CD14-positive monocyte (primary cell): ENCODE measurements around the gene EEF1B2. TPM values are rescaled to one million over a fixed set of nuclear protein-coding genes. Genes with fewer than 3 reads are reported as not detected.
"Not testable (repeated sequence)": the region's sequence is repeated elsewhere in the genome, so short reads cannot be mapped to it uniquely, and the experiment has no call there.

Source experiments
- DNase-seq, 3 donors: peaks; one replicate each; pipeline ENCODE4 v3.0.0-alpha.2; 2011 to 2022
- H2AFZ ChIP-seq: 2 replicates; pipeline ENCODE4 v1.6.0; 2012; ENCODE audit warnings: mild to moderate bottlenecking, low read depth, low read length, inconsistent platforms; ENCODE audit not compliant: insufficient read depth, poor library complexity, severe bottlenecking
- H3K27ac ChIP-seq, 2 donors: 1 replicate in 1 of 2; 2 replicates in 1 of 2; pipeline ENCODE4 v1.5.1; 2012 to 2013; ENCODE audit warnings: low read length in 2 of 2, control low read depth in 1 of 2, inconsistent platforms in 1 of 2, low read depth in 1 of 2, mild to moderate bottlenecking in 1 of 2
- H3K27me3 ChIP-seq, 2 donors: one replicate each; pipeline versions ENCODE4 v1.6.0 to v1.6.1; 2011 to 2013; ENCODE audit warnings: low read length in 2 of 2; ENCODE audit not compliant: control insufficient read depth in 2 of 2, insufficient read depth in 2 of 2
- H3K36me3 ChIP-seq, 2 donors: replicated peaks in 1 of 2; 1 replicate in 1 of 2; 2 replicates in 1 of 2; pipeline versions ENCODE4 v1.5.1 to v1.6.1; 2012 to 2013; ENCODE audit warnings: low read length in 2 of 2, control low read depth in 1 of 2, inconsistent platforms in 1 of 2, mild to moderate bottlenecking in 1 of 2; ENCODE audit not compliant: insufficient read depth in 2 of 2, control insufficient read depth in 1 of 2
- H3K4me1 ChIP-seq, 2 donors: 1 replicate in 1 of 2; 2 replicates in 1 of 2; pipeline versions ENCODE4 v1.5.1 to v1.6.1; 2012 to 2013; ENCODE audit warnings: low read length in 2 of 2, control low read depth in 1 of 2, inconsistent platforms in 1 of 2, mild to moderate bottlenecking in 1 of 2, moderate library complexity in 1 of 2; ENCODE audit not compliant: insufficient read depth in 2 of 2, control insufficient read depth in 1 of 2
- H3K4me2 ChIP-seq: replicated peaks from 2 replicates; pipeline ENCODE3; 2012; ENCODE audit warnings: low read length, moderate library complexity, mild to moderate bottlenecking; ENCODE audit not compliant: poor library complexity, severe bottlenecking; ENCODE audit errors: extremely low read depth
- H3K4me3 ChIP-seq, 3 experiments: fragments of 200-600 bp in 1 of 3; sonication (generic) in 1 of 3; replicated peaks in 1 of 3; 1 replicate in 2 of 3; 2 replicates in 1 of 3; pipeline ENCODE4 v1.5.1; 2011 to 2013; ENCODE audit warnings: low read length in 3 of 3, mild to moderate bottlenecking in 3 of 3, control low read depth in 2 of 3, low read depth in 2 of 3, inconsistent platforms in 1 of 3, moderate library complexity in 1 of 3
- H3K79me2 ChIP-seq: 2 replicates; pipeline ENCODE4 v1.6.0; 2012; ENCODE audit warnings: mild to moderate bottlenecking, control low read depth, inconsistent platforms, low read length, moderate library complexity; ENCODE audit not compliant: insufficient read depth
- H3K9ac ChIP-seq: 2 replicates; pipeline ENCODE4 v1.6.0; 2017; ENCODE audit warnings: low read length, mild to moderate bottlenecking; ENCODE audit not compliant: insufficient read depth, poor library complexity, severe bottlenecking
- H3K9me3 ChIP-seq, 2 donors: replicated peaks in 1 of 2; 1 replicate in 1 of 2; 2 replicates in 1 of 2; pipeline versions ENCODE4 v1.5.1 to v1.6.1; 2012 to 2013; ENCODE audit warnings: low read length in 2 of 2, control low read depth in 1 of 2; ENCODE audit not compliant: control insufficient read depth in 1 of 2, insufficient read depth in 1 of 2
- H4K20me1 ChIP-seq: 2 replicates; pipeline ENCODE4 v1.6.0; 2012; ENCODE audit warnings: mild to moderate bottlenecking, low read length, control low read depth, moderate library complexity; ENCODE audit not compliant: insufficient read depth
- H3K27ac Mint-ChIP-seq, 7 donors: one replicate each; pipeline ENCODE4 v1.8.0; 2020; ENCODE audit warnings: mild to moderate bottlenecking in 7 of 7, mixed read lengths in 7 of 7, moderate library complexity in 6 of 7, inconsistent platforms in 2 of 7
- H3K27me3 Mint-ChIP-seq, 3 donors: one replicate each; pipeline ENCODE4 v1.8.0; 2021 to 2022; ENCODE audit warnings: low read depth in 3 of 3, mild to moderate bottlenecking in 3 of 3, mixed read lengths in 3 of 3, moderate library complexity in 3 of 3, inconsistent platforms in 1 of 3
- H3K36me3 Mint-ChIP-seq, 2 donors: one replicate each; pipeline ENCODE4 v1.8.0; 2020; ENCODE audit warnings: mixed read lengths in 2 of 2, inconsistent platforms in 1 of 2, mild to moderate bottlenecking in 1 of 2
- H3K4me1 Mint-ChIP-seq: one replicate; pipeline ENCODE4 v1.8.0; 2020; ENCODE audit warnings: mild to moderate bottlenecking, mixed read lengths
- H3K4me3 Mint-ChIP-seq, 2 donors: one replicate each; pipeline ENCODE4 v1.8.0; 2020; ENCODE audit warnings: mild to moderate bottlenecking in 2 of 2, mixed read lengths in 2 of 2, moderate library complexity in 1 of 2
- H3K9me3 Mint-ChIP-seq, 7 donors: one replicate each; pipeline ENCODE4 v1.8.0; 2020 to 2022; ENCODE audit warnings: mixed read lengths in 7 of 7, mild to moderate bottlenecking in 6 of 7, moderate library complexity in 6 of 7, inconsistent platforms in 2 of 7
- WGBS: methylation state at CpG from one replicate; pipeline ENCODE4 v1.1.5; 2013; ENCODE audit warnings: missing lambda C conversion rate; ENCODE audit not compliant: insufficient coverage; 5-methylcytosine and 5-hydroxymethylcytosine counted together
- intact Hi-C, 2 donors: fragments of 100-400 bp; cut with micrococcal nuclease; formaldehyde crosslinking; loops; one replicate each; pipeline versions ENCODE4 v1.15.0 to v1.15.1; 2023
- polyA plus RNA-seq, 3 donors: library from polyadenylated mRNA; depleted of rRNA in 1 of 3; unstranded in 2 of 3; stranded (reverse) in 1 of 3; fragments of 300-500 nt in 2 of 3; fragments of >200 nt in 1 of 3; fragmentation: Illumina TruSeq in 2 of 3; gene quantifications; 1 replicate in 2 of 3; 2 replicates in 1 of 3; pipeline ENCODE4 v1.2.3, GENCODE V29; 2012 to 2021
- TF ChIP-seq, protein P1 (sequence below): fragments of 200-600 bp; IDR thresholded peaks from one replicate; pipeline ENCODE4 v1.8.0; 2022; ENCODE audit warnings: antibody characterized with exemption, mild to moderate bottlenecking

EEF1B2 gene
- polyA plus RNA-seq, 3 donors, result 330 to 406 (median 355) TPM

GRCh38 chr2:206203331-206203730, 43.6 kb downstream of the EEF1B2 start:
- peaks cover 5 to 18% (median 9%) of the 10 kb centered on the region in 3 donors for H3K27me3 Mint-ChIP-seq
- 96% methylated on average over 14 of the region's 17 CpGs for WGBS
- Histone ChIP-seq H3K27ac (no peak overlapping the region), H3K9me3 (no peaks in the 10 kb centered on the region), H3K4me2 (no peak overlapping the region), H4K20me1 (no peaks in the 10 kb centered on the region), H3K4me3 (no peak overlapping the region), H3K79me2 (no peaks in the 10 kb centered on the region), H3K4me1 (no peaks in the 10 kb centered on the region), H2AFZ (no peak overlapping the region), H3K36me3 (no peaks in the 10 kb centered on the region), H3K9ac (no peak overlapping the region), H3K27me3 (no peaks in the 10 kb centered on the region)
- intact Hi-C loops, result no loop called here
- peaks cover 0 to 11% (median 2%) of the 10 kb centered on the region in 7 donors for H3K9me3 Mint-ChIP-seq
- H3K4me1 Mint-ChIP-seq, result no peaks in the 10 kb centered on the region
- no peak overlapping the region for H3K27ac Mint-ChIP-seq
- no peak for DNase-seq
- no peak overlapping the region for H3K4me3 Mint-ChIP-seq
- H3K36me3 Mint-ChIP-seq, result no peaks in the 10 kb centered on the region
- TF ChIP-seq, protein P1, sequence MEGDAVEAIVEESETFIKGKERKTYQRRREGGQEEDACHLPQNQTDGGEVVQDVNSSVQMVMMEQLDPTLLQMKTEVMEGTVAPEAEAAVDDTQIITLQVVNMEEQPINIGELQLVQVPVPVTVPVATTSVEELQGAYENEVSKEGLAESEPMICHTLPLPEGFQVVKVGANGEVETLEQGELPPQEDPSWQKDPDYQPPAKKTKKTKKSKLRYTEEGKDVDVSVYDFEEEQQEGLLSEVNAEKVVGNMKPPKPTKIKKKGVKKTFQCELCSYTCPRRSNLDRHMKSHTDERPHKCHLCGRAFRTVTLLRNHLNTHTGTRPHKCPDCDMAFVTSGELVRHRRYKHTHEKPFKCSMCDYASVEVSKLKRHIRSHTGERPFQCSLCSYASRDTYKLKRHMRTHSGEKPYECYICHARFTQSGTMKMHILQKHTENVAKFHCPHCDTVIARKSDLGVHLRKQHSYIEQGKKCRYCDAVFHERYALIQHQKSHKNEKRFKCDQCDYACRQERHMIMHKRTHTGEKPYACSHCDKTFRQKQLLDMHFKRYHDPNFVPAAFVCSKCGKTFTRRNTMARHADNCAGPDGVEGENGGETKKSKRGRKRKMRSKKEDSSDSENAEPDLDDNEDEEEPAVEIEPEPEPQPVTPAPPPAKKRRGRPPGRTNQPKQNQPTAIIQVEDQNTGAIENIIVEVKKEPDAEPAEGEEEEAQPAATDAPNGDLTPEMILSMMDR, result no peak

DNA sequence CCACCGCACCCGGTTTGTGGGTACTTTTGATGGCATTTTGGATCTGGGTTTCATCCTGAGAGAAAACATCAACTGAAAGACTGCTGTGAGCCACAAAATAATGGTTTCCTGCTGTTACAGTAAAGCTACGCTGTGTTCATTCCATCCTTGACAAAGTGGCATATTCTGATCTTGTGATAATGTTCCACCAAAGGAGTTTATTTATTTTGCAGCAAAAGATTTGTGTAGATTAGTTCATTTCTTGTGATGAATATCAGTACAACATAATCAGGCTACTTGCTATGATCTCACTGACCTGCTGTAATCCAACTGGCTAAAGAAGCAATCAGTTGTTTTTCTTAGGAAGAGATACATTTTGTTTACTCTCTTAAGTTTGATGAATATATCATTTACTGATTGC, 45.0 kb downstream of the EEF1B2 start:
- H3K4me3 Mint-ChIP-seq, result no peak overlapping the region
- no peak overlapping the region for H3K9ac ChIP-seq
- H3K9me3 Mint-ChIP-seq, result peaks cover 0 to 11% (median 1%) of the 10 kb centered on the region in 7 donors
- no peaks in the 10 kb centered on the region for H4K20me1 ChIP-seq
- no peaks in the 10 kb centered on the region for H3K36me3 Mint-ChIP-seq
- no peak overlapping the region for H2AFZ ChIP-seq
- no peak overlapping the region for H3K4me3 ChIP-seq
- TF ChIP-seq, protein P1, result no peak
- H3K4me1 Mint-ChIP-seq, result no peaks in the 10 kb centered on the region
- no peak overlapping the region for H3K4me2 ChIP-seq
- H3K27ac Mint-ChIP-seq, result no peak overlapping the region
- no peak overlapping the region for H3K27ac ChIP-seq
- no CpG with 5 or more reads among the region's 3 CpGs for WGBS
- intact Hi-C loops, result no loop called here
- no peaks in the 10 kb centered on the region for H3K79me2 ChIP-seq
- H3K9me3 ChIP-seq, result no peaks in the 10 kb centered on the region
- H3K36me3 ChIP-seq, result no peaks in the 10 kb centered on the region
- peaks cover 3 to 18% (median 8%) of the 10 kb centered on the region in 3 donors for H3K27me3 Mint-ChIP-seq
- H3K27me3 ChIP-seq, result no peaks in the 10 kb centered on the region
- no peak for DNase-seq
- H3K4me1 ChIP-seq, result no peaks in the 10 kb centered on the region

- peaks cover 0 to 11% (median 2%) of the 10 kb centered on the region in 7 donors for H3K9me3 Mint-ChIP-seq
- H3K4me3 Mint-ChIP-seq, H2AFZ ChIP-seq, H3K4me1 ChIP-seq, H3K9ac ChIP-seq, H3K9me3 ChIP-seq, H3K4me2 ChIP-seq, H3K4me1 Mint-ChIP-seq, H3K27me3 ChIP-seq, DNase-seq, H3K27ac Mint-ChIP-seq, H3K36me3 Mint-ChIP-seq, intact Hi-C loops, H3K27ac ChIP-seq, H3K4me3 ChIP-seq, H4K20me1 ChIP-seq, H3K36me3 ChIP-seq, H3K79me2 ChIP-seq: not testable (repeated sequence)
- peaks cover 5 to 22% (median 12%) of the 10 kb centered on the region in 3 donors for H3K27me3 Mint-ChIP-seq
- 100% methylated on average over 2 of the region's 2 CpGs for WGBS
These were observed 47.6 kb downstream of the EEF1B2 start for GRCh38 chr2:206207316-206207715.
